Endodermal cell (in vitro differentiated cells): Measurements from ENCODE around the gene CCDC150. TPM values are rescaled to one million over a fixed set of nuclear protein-coding genes. Genes with fewer than 3 reads are reported as not detected.
"Not testable (repeated sequence)": the region's sequence is repeated elsewhere in the genome, so short reads cannot be mapped to it uniquely, and the experiment has no call there.

Source experiments
- DNase-seq: peaks from one replicate; pipeline ENCODE4 v3.0.0-alpha.2; 2017
- H3K27ac ChIP-seq: 2 replicates; pipeline ENCODE4 v1.5.1; 2013; ENCODE audit warnings: mild to moderate bottlenecking, low read depth, low read length, moderate library complexity
- H3K27me3 ChIP-seq: 2 replicates; pipeline ENCODE4 v1.6.1; 2013; ENCODE audit warnings: mild to moderate bottlenecking, low read length, moderate library complexity; ENCODE audit not compliant: insufficient read depth, control insufficient read depth, poor library complexity, severe bottlenecking
- H3K36me3 ChIP-seq: 2 replicates; pipeline ENCODE4 v1.7.0; 2013; ENCODE audit warnings: mild to moderate bottlenecking, low read length, moderate library complexity; ENCODE audit not compliant: control insufficient read depth, insufficient read depth
- H3K4me1 ChIP-seq: one replicate; pipeline ENCODE4 v1.7.0; 2013; ENCODE audit warnings: low read length; ENCODE audit not compliant: control insufficient read depth, insufficient read depth
- H3K4me3 ChIP-seq: 2 replicates; pipeline ENCODE4 v1.5.1; 2013; ENCODE audit warnings: mild to moderate bottlenecking, low read length, moderate library complexity
- H3K9ac ChIP-seq: 2 replicates; pipeline ENCODE4 v1.6.1; 2013; ENCODE audit warnings: mild to moderate bottlenecking, low read length, moderate library complexity; ENCODE audit not compliant: poor library complexity, severe bottlenecking; ENCODE audit errors: extremely low read depth
- H3K9me3 ChIP-seq: 2 replicates; pipeline ENCODE4 v1.6.1; 2013; ENCODE audit warnings: mild to moderate bottlenecking, low read length, moderate library complexity; ENCODE audit not compliant: control insufficient read depth
- H3K27ac Mint-ChIP-seq: 2 replicates; pipeline ENCODE4 v1.8.0; 2020; ENCODE audit warnings: mixed read lengths
- H3K27me3 Mint-ChIP-seq: 2 replicates; pipeline ENCODE4 v1.8.0; 2021; ENCODE audit warnings: mild to moderate bottlenecking, mixed read lengths; ENCODE audit not compliant: insufficient read depth
- H3K36me3 Mint-ChIP-seq: 2 replicates; pipeline ENCODE4 v1.8.0; 2020; ENCODE audit warnings: low read depth, mixed read lengths
- H3K4me1 Mint-ChIP-seq: 2 replicates; pipeline ENCODE4 v1.8.0; 2020; ENCODE audit warnings: mixed read lengths
- H3K4me3 Mint-ChIP-seq: 2 replicates; pipeline ENCODE4 v1.8.0; 2020; ENCODE audit warnings: mild to moderate bottlenecking, moderate library complexity, mixed read lengths
- H3K9me3 Mint-ChIP-seq: 2 replicates; pipeline ENCODE4 v1.8.0; 2020; ENCODE audit warnings: mild to moderate bottlenecking, mixed read lengths
- CTCF ChIP-seq: fragments of 200-600 bp; sonication (generic); conservative IDR thresholded peaks from 2 replicates; pipeline ENCODE4 v1.5.0; 2021; ENCODE audit warnings: antibody characterized with exemption, mild to moderate bottlenecking
- WGBS, 2 experiments: methylation state at CpG; one replicate each; pipeline versions ENCODE4 v1.1.5 to v1.1.7; 2013; ENCODE audit warnings: missing lambda C conversion rate in 2 of 2, mixed read lengths in 1 of 2; ENCODE audit not compliant: insufficient coverage in 1 of 2, insufficient read length in 1 of 2; 5-methylcytosine and 5-hydroxymethylcytosine counted together
- total RNA-seq, 2 donors: library from RNA; stranded (reverse); fragmentation: NEBNext Ultra II Directional in 1 of 2; extraction: Animal tissue kit (Norgen Biotek cat#: 25700) in 1 of 2; gene quantifications; 2 replicates in 1 of 2; 3 replicates in 1 of 2; pipeline ENCODE4 v1.2.1, GENCODE V29; 2021

The CCDC150 gene
- total RNA-seq, 2 donors from 2014 or later: 25.4 to 42.9 TPM

GRCh38 chr2:196702641-196703040 lies 63.1 kb downstream of the CCDC150 start:
- H3K4me1 Mint-ChIP-seq: no peaks in the 10 kb centered on the region
- no peak overlapping the region for H3K4me3 Mint-ChIP-seq
- DNase-seq: no peak
- peaks cover 14% of the 10 kb centered on the region for H3K36me3 Mint-ChIP-seq
- Histone ChIP-seq H3K4me3 (no peak overlapping the region), H3K36me3 (peaks cover 7% of the 10 kb centered on the region), H3K27ac (no peak overlapping the region), H3K9me3 (no peaks in the 10 kb centered on the region), H3K27me3 (no peaks in the 10 kb centered on the region), H3K4me1 (no peaks in the 10 kb centered on the region), H3K9ac (no peak overlapping the region)
- no peaks in the 10 kb centered on the region for H3K27me3 Mint-ChIP-seq
- H3K9me3 Mint-ChIP-seq: no peaks in the 10 kb centered on the region
- WGBS, 2 experiments: 91 to 100% methylated on average over 1 to 2 of the region's 2 CpGs
- no peak for TF ChIP-seq CTCF
- H3K27ac Mint-ChIP-seq: no peak overlapping the region

GRCh38 chr2:196703695-196704094 lies 64.2 kb downstream of the CCDC150 start:
- no peaks in the 10 kb centered on the region for H3K4me1 ChIP-seq
- Mint-ChIP-seq H3K9me3 (peaks cover 5% of the 10 kb centered on the region), H3K4me1 (no peaks in the 10 kb centered on the region), H3K27me3 (no peaks in the 10 kb centered on the region), H3K4me3 (no peak overlapping the region), H3K36me3 (peaks cover 24% of the 10 kb centered on the region), H3K27ac (no peak overlapping the region)
- peaks cover 7% of the 10 kb centered on the region for H3K36me3 ChIP-seq
- no peaks in the 10 kb centered on the region for H3K27me3 ChIP-seq
- TF ChIP-seq CTCF: no peak
- no peaks in the 10 kb centered on the region for H3K9me3 ChIP-seq
- DNase-seq: no peak
- no peak overlapping the region for H3K4me3 ChIP-seq
- H3K9ac ChIP-seq: no peak overlapping the region
- H3K27ac ChIP-seq: no peak overlapping the region

- H3K9ac ChIP-seq, H3K27me3 ChIP-seq, H3K27me3 Mint-ChIP-seq, H3K4me1 Mint-ChIP-seq, H3K27ac Mint-ChIP-seq, H3K4me3 ChIP-seq, DNase-seq, H3K27ac ChIP-seq, H3K4me3 Mint-ChIP-seq, H3K4me1 ChIP-seq: not testable (repeated sequence)
- H3K9me3 Mint-ChIP-seq: peaks cover 28% of the 10 kb centered on the region
- peaks cover 42% of the 10 kb centered on the region for H3K36me3 Mint-ChIP-seq
- 90 to 93% methylated on average over 6 to 10 of the region's 10 CpGs for WGBS, 2 experiments
- Histone ChIP-seq H3K9me3 (peaks cover 13% of the 10 kb centered on the region), H3K36me3 (peaks cover 12% of the 10 kb centered on the region)
Observed at GRCh38 chr2:196710056-196710455, 70.5 kb downstream of the CCDC150 start.

GRCh38 chr2:196711625-196712024 lies 72.1 kb downstream of the CCDC150 start:
- Mint-ChIP-seq H3K4me1 (no peaks in the 10 kb centered on the region), H3K4me3 (no peak overlapping the region), H3K27ac (no peak overlapping the region), H3K9me3 (peaks cover 28% of the 10 kb centered on the region), H3K27me3 (no peaks in the 10 kb centered on the region), H3K36me3 (peaks cover 40% of the 10 kb centered on the region)
- H3K27me3 ChIP-seq: no peaks in the 10 kb centered on the region
- H3K9ac ChIP-seq: no peak overlapping the region
- peaks cover 13% of the 10 kb centered on the region for H3K9me3 ChIP-seq
- DNase-seq: no peak
- no peaks in the 10 kb centered on the region for H3K4me1 ChIP-seq
- no peak for TF ChIP-seq CTCF
- H3K36me3 ChIP-seq: peaks cover 12% of the 10 kb centered on the region
- H3K4me3 ChIP-seq: no peak overlapping the region
- no peak overlapping the region for H3K27ac ChIP-seq
